Activated naive CD4-positive, alpha-beta T cell treated with anti-CD3 and anti-CD28 coated beads, Interleukin-2, amount 50 U/mL, for 24 hours (primary cell): Measurements from ENCODE around the gene PCDHA9.
"Not testable (repeated sequence)": the region's sequence is repeated elsewhere in the genome, so short reads cannot be mapped to it uniquely, and the experiment has no call there.

Source experiments
- H3K27ac Mint-ChIP-seq: one replicate; pipeline ENCODE4 v1.8.0; 2021; ENCODE audit warnings: mild to moderate bottlenecking, mixed read lengths
- H3K27me3 Mint-ChIP-seq: one replicate; pipeline ENCODE4 v1.8.0; 2021; ENCODE audit warnings: mixed read lengths
- H3K36me3 Mint-ChIP-seq: one replicate; pipeline ENCODE4 v1.8.0; 2021; ENCODE audit warnings: mixed read lengths
- H3K4me1 Mint-ChIP-seq: one replicate; pipeline ENCODE4 v1.8.0; 2021; ENCODE audit warnings: mixed read lengths
- H3K4me3 Mint-ChIP-seq: one replicate; pipeline ENCODE4 v1.8.0; 2021; ENCODE audit warnings: mild to moderate bottlenecking, mixed read lengths
- H3K9me3 Mint-ChIP-seq: one replicate; pipeline ENCODE4 v1.8.0; 2021; ENCODE audit warnings: mixed read lengths

The PCDHA9 gene, protein sequence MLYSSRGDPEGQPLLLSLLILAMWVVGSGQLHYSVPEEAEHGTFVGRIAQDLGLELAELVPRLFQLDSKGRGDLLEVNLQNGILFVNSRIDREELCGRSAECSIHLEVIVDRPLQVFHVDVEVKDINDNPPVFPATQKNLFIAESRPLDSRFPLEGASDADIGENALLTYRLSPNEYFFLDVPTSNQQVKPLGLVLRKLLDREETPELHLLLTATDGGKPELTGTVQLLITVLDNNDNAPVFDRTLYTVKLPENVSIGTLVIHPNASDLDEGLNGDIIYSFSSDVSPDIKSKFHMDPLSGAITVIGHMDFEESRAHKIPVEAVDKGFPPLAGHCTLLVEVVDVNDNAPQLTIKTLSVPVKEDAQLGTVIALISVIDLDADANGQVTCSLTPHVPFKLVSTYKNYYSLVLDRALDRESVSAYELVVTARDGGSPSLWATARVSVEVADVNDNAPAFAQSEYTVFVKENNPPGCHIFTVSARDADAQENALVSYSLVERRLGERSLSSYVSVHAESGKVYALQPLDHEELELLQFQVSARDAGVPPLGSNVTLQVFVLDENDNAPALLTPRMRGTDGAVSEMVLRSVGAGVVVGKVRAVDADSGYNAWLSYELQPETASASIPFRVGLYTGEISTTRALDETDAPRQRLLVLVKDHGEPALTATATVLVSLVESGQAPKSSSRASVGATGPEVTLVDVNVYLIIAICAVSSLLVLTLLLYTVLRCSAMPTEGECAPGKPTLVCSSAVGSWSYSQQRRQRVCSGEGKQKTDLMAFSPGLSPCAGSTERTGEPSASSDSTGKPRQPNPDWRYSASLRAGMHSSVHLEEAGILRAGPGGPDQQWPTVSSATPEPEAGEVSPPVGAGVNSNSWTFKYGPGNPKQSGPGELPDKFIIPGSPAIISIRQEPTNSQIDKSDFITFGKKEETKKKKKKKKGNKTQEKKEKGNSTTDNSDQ

DNA sequence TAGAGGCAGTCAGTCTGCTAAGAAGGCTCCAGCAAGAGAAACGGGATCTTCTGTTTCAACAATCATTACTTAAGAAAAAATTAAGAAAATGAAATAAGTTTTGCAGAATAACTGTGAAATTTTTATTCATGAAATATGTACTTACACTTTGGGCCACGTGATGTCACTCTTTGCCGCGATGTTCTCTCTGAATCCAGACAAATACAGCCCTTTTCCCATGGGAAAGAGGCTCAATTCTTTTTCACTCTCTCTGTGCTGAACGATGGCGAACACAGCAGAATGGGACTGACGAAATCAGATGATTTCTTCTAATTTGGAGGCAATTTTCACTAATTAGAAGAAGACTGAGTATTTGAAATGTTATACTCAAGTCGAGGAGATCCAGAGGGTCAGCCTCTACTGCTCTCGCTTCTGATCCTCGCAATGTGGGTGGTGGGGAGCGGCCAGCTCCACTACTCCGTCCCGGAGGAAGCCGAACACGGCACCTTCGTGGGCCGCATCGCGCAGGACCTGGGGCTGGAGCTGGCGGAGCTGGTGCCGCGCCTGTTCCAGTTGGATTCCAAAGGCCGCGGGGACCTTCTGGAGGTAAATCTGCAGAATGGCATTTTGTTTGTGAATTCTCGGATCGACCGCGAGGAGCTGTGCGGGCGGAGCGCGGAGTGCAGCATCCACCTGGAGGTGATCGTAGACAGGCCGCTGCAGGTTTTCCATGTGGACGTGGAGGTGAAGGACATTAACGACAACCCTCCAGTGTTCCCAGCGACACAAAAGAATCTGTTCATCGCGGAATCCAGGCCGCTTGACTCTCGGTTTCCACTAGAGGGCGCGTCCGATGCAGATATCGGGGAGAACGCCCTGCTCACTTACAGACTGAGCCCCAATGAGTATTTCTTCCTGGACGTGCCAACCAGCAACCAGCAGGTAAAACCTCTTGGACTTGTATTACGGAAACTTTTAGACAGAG, at the start of gene PCDHA9:
PCDHA9 (plus strand) TSS at position 244 of the 964 bp plus-strand sequence; CDS start at position 358, 114 bp downstream.
- not testable (repeated sequence) for H3K4me3 Mint-ChIP-seq, H3K36me3 Mint-ChIP-seq, H3K27ac Mint-ChIP-seq, H3K9me3 Mint-ChIP-seq, H3K4me1 Mint-ChIP-seq
- peaks cover 11% of the 10 kb centered on the region for H3K27me3 Mint-ChIP-seq

DNA sequence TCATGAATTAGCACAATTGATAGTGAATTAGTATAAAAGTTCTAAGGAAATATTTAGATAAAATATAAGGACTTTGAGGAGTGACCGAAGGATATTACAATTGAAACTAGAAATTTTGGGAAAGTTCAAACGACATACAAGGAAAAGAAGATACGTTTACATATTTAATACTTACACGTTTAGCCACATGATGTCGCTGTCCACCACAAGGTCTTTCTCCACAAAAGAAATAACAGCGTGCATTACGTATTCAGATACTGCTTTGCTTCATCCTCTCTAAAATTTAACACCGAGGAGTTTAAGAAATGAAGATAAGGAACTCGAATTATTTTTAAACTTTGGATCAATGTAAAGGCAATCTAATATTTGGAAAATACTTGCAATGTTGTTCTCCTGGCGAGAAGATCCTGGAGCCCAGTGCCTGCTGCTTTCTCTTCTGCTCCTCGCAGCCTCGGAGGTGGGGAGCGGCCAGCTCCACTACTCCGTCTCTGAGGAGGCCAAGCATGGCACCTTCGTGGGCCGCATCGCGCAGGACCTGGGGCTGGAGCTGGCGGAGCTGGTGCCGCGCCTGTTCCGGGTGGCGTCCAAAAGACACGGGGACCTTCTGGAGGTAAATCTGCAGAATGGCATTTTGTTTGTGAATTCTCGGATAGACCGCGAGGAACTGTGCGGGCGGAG, 47.2 kb upstream of the PCDHA9 start, which contains the start of gene PCDHA3:
PCDHA3 (plus strand) TSS at position 242 of the 678 bp plus-strand sequence.
- H3K36me3 Mint-ChIP-seq = peaks cover 15% of the 10 kb centered on the region
- H3K27ac Mint-ChIP-seq = no peak within 1 kb of the TSS
- H3K9me3 Mint-ChIP-seq = peaks cover 26% of the 10 kb centered on the region
- H3K4me1 Mint-ChIP-seq = no peaks in the 10 kb centered on the region
- H3K4me3 Mint-ChIP-seq = no peak within 1 kb of the TSS
- H3K27me3 Mint-ChIP-seq = peaks cover 27% of the 10 kb centered on the region

DNA sequence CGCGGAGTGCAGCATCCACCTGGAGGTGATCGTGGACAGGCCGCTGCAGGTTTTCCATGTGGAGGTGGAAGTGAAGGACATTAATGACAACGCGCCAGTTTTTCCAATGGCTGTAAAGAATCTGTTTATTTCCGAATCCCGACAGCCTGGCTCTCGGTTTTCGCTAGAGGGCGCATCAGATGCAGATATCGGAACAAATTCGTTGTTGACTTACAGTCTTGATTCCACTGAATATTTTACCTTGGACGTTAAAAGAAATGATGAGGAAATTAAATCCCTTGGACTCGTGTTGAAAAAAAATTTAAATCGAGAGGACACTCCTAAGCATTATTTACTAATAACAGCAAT, 46.7 kb upstream of the PCDHA9 start:
- H3K36me3 Mint-ChIP-seq = peaks cover 15% of the 10 kb centered on the region
- H3K4me3 Mint-ChIP-seq = no peak overlapping the region
- peaks cover 30% of the 10 kb centered on the region for H3K27me3 Mint-ChIP-seq
- no peaks in the 10 kb centered on the region for H3K4me1 Mint-ChIP-seq
- peaks cover 26% of the 10 kb centered on the region for H3K9me3 Mint-ChIP-seq
- no peak overlapping the region for H3K27ac Mint-ChIP-seq

DNA sequence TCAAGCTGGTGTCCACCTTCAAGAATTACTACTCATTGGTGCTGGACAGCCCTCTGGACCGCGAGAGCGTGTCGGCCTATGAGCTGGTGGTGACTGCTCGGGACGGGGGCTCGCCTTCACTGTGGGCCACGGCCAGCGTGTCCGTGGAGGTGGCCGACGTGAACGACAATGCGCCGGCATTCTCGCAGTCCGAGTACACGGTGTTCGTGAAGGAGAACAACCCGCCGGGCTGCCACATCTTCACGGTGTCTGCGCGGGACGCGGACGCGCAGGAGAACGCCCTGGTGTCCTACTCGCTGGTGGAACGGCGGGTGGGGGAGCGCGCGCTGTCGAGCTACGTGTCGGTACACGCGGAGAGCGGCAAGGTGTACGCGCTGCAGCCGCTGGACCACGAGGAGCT, 45.8 kb upstream of the PCDHA9 start:
- peaks cover 33% of the 10 kb centered on the region for H3K27me3 Mint-ChIP-seq
- peaks cover 16% of the 10 kb centered on the region for H3K36me3 Mint-ChIP-seq
- not testable (repeated sequence) for H3K4me1 Mint-ChIP-seq, H3K27ac Mint-ChIP-seq, H3K4me3 Mint-ChIP-seq
- H3K9me3 Mint-ChIP-seq = peaks cover 26% of the 10 kb centered on the region

DNA sequence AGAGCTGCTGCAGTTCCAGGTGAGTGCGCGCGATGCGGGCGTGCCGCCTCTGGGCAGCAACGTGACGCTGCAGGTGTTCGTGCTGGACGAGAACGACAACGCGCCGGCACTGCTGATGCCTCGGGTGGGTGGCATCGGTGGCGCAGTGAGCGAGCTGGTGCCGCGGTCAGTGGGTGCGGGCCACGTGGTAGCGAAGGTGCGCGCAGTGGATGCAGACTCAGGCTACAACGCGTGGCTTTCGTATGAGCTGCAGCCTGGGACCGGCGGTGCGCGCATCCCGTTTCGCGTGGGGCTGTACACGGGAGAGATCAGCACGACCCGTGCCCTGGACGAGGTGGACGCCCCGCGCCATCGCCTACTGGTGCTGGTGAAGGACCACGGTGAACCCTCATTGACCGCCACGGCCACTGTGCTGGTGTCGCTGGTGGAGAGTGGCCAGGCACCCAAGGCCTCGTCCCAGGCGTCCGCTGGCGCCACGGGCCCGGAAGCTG, 45.4 kb upstream of the PCDHA9 start:
- peaks cover 34% of the 10 kb centered on the region for H3K27me3 Mint-ChIP-seq
- H3K4me3 Mint-ChIP-seq = no peak overlapping the region
- H3K9me3 Mint-ChIP-seq = peaks cover 26% of the 10 kb centered on the region
- peaks cover 15% of the 10 kb centered on the region for H3K36me3 Mint-ChIP-seq
- H3K4me1 Mint-ChIP-seq = no peaks in the 10 kb centered on the region
- no peak overlapping the region for H3K27ac Mint-ChIP-seq

DNA sequence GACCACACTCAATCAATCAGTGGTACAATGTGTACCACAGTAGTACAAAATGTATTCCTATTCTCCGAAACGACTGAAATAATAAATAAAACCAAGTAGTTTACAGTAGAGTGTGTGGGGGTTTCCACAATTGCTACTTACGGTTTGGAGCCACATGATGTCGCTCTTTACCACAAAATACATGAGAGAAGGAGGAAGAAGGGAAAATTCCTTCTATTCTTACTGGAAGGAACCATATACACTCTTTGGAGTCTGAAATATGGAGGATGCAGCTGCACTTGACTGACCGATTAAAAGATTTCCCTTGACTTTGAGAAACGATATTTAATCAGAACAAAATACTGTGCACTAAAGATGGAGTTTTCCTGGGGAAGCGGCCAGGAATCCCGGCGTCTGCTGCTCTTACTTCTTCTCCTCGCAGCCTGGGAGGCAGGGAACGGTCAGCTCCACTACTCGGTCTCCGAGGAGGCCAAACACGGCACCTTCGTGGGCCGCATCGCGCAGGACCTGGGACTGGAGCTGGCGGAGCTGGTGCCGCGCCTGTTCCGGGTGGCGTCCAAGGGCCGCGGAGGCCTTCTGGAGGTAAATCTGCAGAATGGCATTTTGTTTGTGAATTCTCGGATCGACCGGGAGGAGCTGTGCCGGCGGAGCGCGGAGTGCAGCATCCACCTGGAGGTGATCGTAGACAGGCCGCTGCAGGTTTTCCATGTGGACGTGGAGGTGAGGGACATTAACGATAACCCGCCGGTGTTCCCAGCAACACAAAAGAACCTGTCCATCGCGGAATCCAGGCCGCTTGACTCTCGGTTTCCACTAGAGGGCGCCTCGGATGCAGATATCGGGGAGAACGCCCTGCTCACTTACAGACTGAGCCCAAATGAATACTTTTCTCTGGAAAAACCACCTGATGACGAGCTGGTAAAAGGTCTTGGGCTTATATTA, 41.1 kb upstream of the PCDHA9 start, which contains the start of gene PCDHA4:
PCDHA4 (plus strand) TSS at position 235 of the 942 bp plus-strand sequence.
- H3K9me3 Mint-ChIP-seq = peaks cover 20% of the 10 kb centered on the region
- no peak within 1 kb of the TSS for H3K27ac Mint-ChIP-seq
- H3K27me3 Mint-ChIP-seq = peaks cover 27% of the 10 kb centered on the region
- no peaks in the 10 kb centered on the region for H3K4me1 Mint-ChIP-seq
- H3K4me3 Mint-ChIP-seq = no peak within 1 kb of the TSS
- H3K36me3 Mint-ChIP-seq = peaks cover 12% of the 10 kb centered on the region

DNA sequence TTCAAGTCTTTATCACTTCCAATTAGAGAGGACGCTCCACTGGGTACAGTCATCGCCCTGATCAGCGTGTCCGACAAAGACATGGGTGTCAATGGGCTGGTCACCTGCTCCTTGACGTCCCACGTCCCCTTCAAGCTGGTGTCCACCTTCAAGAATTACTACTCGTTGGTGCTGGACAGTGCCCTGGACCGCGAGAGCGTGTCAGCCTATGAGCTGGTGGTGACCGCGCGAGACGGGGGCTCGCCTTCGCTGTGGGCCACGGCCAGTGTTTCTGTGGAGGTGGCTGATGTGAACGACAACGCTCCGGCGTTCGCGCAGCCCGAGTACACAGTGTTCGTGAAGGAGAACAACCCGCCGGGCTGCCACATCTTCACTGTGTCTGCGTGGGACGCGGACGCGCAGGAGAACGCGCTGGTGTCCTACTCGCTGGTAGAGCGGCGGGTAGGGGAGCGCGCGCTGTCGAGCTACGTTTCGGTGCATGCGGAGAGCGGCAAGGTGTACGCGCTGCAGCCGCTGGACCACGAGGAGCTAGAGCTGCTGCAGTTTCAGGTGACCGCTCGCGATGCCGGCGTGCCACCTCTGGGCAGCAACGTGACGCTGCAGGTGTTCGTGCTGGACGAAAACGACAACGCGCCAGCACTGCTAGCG, 39.8 kb upstream of the PCDHA9 start:
- Mint-ChIP-seq H3K27me3 (peaks cover 32% of the 10 kb centered on the region), H3K9me3 (peaks cover 30% of the 10 kb centered on the region), H3K36me3 (peaks cover 15% of the 10 kb centered on the region)
- H3K4me3 Mint-ChIP-seq, H3K4me1 Mint-ChIP-seq, H3K27ac Mint-ChIP-seq: not testable (repeated sequence)

DNA sequence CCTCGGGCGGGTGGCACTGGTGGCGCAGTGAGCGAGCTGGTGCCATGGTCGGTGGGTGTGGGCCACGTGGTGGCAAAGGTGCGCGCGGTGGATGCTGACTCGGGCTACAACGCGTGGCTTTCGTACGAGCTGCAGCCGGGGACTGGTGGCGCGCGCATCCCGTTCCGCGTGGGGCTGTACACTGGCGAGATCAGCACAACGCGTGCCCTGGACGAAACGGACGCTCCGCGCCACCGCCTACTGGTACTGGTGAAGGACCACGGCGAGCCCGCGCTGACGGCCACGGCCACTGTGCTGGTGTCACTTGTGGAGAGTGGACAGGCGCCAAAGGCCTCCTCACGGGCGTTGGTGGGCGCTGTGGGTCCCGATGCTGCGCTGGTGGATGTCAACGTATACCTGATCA, 39.3 kb upstream of the PCDHA9 start:
- no peaks in the 10 kb centered on the region for H3K4me1 Mint-ChIP-seq
- peaks cover 25% of the 10 kb centered on the region for H3K9me3 Mint-ChIP-seq
- H3K4me3 Mint-ChIP-seq = no peak overlapping the region
- peaks cover 28% of the 10 kb centered on the region for H3K27me3 Mint-ChIP-seq
- H3K27ac Mint-ChIP-seq = no peak overlapping the region
- peaks cover 14% of the 10 kb centered on the region for H3K36me3 Mint-ChIP-seq

DNA sequence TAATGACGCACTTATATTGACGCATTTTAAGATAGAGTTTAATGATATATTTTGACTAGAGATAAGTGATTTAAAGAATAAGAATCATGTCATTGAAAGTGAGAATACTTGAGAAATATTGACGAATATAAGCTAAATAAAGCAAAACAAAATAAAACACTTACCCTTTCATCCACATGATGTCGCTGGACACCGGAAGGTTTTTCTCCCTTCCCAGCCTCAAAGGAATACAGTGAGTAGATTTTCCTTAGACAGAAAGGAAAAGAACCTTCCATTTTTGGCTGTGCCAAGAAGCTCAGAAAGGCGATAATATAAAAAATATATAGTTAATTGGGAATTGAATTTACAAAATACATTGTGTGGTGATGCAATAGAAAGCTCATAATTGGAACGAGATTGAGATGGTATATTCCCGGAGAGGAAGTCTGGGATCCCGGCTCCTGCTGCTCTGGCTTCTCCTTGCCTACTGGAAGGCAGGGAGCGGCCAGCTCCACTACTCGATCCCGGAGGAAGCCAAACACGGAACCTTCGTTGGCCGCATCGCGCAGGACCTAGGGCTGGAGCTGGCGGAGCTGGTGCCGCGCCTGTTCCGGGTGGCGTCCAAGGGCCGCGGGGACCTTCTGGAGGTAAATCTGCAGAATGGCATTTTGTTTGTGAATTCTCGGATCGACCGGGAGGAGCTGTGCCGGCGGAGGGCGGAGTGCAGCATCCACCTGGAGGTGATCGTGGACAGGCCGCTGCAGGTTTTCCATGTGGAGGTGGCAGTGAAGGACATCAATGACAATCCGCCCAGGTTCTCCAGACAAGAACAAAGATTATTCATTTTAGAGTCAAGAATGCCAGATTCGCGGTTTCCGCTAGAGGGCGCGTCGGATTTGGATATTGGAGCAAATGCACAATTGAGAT, 26.6 kb upstream of the PCDHA9 start, which contains the start of gene PCDHA5:
PCDHA5 (plus strand) TSS at position 239 of the 906 bp plus-strand sequence.
- Mint-ChIP-seq H3K4me1 (no peaks in the 10 kb centered on the region), H3K27me3 (peaks cover 26% of the 10 kb centered on the region), H3K9me3 (peaks cover 13% of the 10 kb centered on the region), H3K36me3 (peaks cover 4% of the 10 kb centered on the region), H3K27ac (no peak within 1 kb of the TSS), H3K4me3 (no peak within 1 kb of the TSS)

DNA sequence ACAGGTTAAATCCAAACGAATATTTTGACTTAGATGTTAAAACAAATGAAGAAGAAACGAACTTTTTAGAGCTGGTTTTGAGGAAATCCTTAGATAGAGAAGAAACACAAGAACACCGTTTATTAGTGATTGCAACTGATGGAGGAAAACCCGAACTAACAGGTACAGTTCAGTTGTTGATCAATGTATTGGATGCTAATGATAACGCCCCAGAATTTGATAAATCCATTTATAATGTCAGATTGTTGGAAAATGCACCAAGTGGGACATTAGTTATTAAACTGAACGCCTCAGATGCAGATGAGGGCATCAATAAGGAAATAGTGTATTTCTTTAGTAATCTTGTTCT, 25.9 kb upstream of the PCDHA9 start:
- H3K27ac Mint-ChIP-seq = no peak overlapping the region
- peaks cover 19% of the 10 kb centered on the region for H3K9me3 Mint-ChIP-seq
- H3K4me1 Mint-ChIP-seq = no peaks in the 10 kb centered on the region
- H3K27me3 Mint-ChIP-seq = peaks cover 31% of the 10 kb centered on the region
- H3K36me3 Mint-ChIP-seq = peaks cover 6% of the 10 kb centered on the region
- H3K4me3 Mint-ChIP-seq = no peak overlapping the region

DNA sequence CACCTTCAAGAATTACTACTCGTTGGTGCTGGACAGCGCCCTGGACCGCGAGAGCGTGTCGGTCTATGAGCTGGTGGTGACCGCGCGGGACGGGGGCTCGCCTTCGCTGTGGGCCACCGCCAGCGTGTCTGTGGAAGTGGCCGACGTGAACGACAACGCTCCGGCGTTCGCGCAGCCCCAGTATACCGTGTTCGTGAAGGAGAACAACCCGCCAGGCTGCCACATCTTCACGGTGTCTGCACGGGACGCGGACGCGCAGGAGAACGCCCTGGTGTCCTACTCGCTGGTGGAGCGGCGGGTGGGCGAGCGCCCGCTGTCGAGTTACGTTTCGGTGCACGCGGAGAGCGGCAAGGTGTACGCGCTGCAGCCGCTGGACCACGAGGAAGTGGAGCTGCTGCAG, 25.2 kb upstream of the PCDHA9 start:
- H3K4me1 Mint-ChIP-seq, H3K4me3 Mint-ChIP-seq, H3K36me3 Mint-ChIP-seq, H3K27ac Mint-ChIP-seq: not testable (repeated sequence)
- Mint-ChIP-seq H3K27me3 (peaks cover 32% of the 10 kb centered on the region), H3K9me3 (peaks cover 13% of the 10 kb centered on the region)

DNA sequence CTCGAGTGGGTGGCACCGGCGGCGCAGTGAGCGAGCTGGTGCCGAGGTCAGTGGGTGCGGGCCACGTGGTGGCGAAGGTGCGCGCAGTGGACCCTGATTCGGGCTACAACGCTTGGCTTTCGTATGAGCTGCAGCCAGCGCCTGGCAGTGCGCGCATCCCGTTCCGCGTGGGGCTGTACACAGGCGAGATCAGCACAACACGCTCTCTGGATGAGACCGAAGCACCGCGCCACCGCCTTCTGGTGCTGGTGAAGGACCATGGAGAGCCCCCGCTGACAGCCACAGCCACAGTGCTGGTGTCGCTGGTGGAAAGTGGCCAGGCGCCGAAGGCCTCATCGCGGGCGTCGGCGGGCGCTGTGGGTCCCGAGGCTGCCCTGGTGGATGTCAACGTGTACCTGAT, 24.7 kb upstream of the PCDHA9 start:
- Mint-ChIP-seq H3K36me3 (peaks cover 8% of the 10 kb centered on the region), H3K27me3 (peaks cover 31% of the 10 kb centered on the region), H3K9me3 (peaks cover 11% of the 10 kb centered on the region), H3K4me1 (no peaks in the 10 kb centered on the region), H3K27ac (no peak overlapping the region), H3K4me3 (no peak overlapping the region)
